ES-I3 (cell line): ENCODE measurements around the gene NELL1.

Experiments
- H3K36me3 ChIP-seq: 2 replicates; pipeline ENCODE4 v1.6.1; 2013; ENCODE audit warnings: mild to moderate bottlenecking, low read length, control low read depth, moderate library complexity; ENCODE audit not compliant: insufficient read depth
- H3K4me1 ChIP-seq: 2 replicates; pipeline ENCODE4 v1.6.1; 2013; ENCODE audit warnings: mild to moderate bottlenecking, control low read depth, low read length; ENCODE audit not compliant: insufficient read depth
- H3K9ac ChIP-seq: 2 replicates; pipeline ENCODE4 v1.6.1; 2013; ENCODE audit warnings: low read depth, mild to moderate bottlenecking, low read length, moderate library complexity
- H3K9me3 ChIP-seq: 2 replicates; pipeline ENCODE4 v1.6.1; 2013; ENCODE audit warnings: mild to moderate bottlenecking, low read length, moderate library complexity; ENCODE audit not compliant: control insufficient read depth, insufficient read depth

The NELL1 gene

DNA sequence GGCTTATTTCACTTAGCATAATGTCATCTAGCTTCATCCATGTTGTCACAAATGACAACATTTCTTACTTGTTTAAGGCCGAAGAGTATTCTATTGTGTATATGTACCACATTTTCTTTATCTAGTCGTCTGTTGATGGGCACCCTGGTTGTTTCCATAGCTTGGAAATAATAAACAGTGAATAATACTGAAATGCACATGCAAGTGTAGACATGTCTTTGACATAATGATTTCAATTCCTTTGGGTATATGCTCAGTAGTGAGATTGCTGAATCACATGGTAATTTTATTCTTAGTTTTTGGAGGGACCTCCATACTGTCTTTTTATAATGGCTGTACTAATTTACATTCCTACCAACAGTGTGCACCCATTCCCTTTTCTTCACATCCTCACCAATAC is 508.0 kb downstream of the NELL1 start:
- Histone ChIP-seq H3K4me1 (no peaks in the 10 kb centered on the region), H3K9ac (no peak overlapping the region), H3K36me3 (no peaks in the 10 kb centered on the region), H3K9me3 (no peaks in the 10 kb centered on the region)

DNA sequence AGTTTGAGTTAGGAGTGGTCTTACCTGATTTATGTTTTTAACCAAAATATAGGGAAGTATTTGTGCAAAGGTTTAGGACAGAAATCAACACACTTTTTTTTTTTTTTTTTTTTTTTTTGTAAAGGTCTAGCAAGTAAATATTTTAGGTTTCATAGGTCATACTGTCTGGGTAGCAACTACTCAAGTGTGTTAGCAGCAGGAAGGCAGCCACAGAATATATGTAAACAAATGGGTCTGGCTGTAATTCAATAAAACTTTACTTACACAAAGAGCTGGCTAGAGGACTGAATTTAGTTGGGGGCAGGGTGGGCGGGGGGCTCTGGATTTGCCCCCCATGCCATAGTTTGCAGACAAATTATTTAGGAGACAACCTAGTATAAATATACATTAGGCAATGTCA is 510.4 kb downstream of the NELL1 start:
- no peak overlapping the region for H3K9ac ChIP-seq
- no peaks in the 10 kb centered on the region for H3K36me3 ChIP-seq
- no peaks in the 10 kb centered on the region for H3K9me3 ChIP-seq
- H3K4me1 ChIP-seq = no peaks in the 10 kb centered on the region

DNA sequence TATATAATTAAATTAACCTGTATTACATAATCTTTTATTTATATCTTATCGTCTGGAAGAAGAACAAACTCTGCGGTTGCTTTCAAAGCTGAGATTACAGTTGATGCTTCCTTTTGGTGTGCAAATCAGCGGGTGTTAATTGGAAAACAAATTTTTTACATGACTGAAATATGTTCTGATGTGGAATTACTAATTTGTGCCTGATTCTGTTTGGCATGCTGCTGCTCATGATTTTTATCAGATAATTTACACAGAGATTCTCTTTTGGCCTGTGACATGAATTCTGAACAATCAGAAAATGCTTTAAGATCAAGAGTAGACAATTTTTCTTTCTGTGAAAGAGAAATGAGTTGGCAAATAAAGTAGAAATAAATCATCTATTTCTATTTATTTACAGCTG is 510.8 kb downstream of the NELL1 start:
- Histone ChIP-seq H3K9ac (no peak overlapping the region), H3K4me1 (no peaks in the 10 kb centered on the region), H3K36me3 (no peaks in the 10 kb centered on the region), H3K9me3 (no peaks in the 10 kb centered on the region)

DNA sequence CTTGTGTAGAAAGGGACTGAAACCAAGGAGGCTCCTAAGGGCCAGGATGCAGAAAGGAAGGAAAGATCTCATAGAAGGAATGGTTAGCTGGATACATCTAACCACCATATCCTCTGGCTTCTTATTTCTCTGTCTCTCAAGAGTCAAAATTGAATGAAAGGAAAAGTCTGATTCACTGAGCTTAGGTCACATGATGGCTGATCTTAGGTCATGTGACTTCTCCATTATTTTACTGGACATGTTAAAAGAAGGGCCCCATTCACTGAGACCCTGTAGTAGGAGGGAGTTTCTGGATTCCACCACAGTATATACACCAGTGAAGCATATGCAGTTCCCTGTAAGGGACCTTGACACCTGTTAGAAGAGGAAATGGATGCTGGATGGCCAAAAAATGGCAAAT is 516.6 kb downstream of the NELL1 start:
- Histone ChIP-seq H3K4me1 (no peaks in the 10 kb centered on the region), H3K36me3 (no peaks in the 10 kb centered on the region)

DNA sequence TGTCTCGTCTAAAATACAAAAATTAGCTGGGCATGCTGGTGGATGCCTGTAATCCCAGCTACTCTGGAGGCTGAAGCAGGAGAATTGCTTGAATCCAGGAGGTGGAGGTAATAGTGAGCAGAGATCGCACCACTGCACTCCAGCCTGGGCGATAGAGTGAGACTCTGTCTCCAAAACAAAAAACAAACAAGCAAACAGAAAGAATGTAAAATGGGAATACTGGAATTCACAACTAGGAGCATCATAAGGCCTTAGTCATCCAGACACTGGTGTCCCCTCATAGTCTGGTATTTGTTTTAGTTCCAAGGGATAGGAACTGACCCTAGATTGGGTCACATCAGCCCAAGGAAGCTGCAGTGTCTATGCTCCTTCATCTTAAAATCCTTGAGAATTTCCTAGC is 520.8 kb downstream of the NELL1 start:
- Histone ChIP-seq H3K36me3 (no peaks in the 10 kb centered on the region), H3K4me1 (no peaks in the 10 kb centered on the region), H3K9ac (no peak overlapping the region), H3K9me3 (no peaks in the 10 kb centered on the region)

More for the DNA sequence above, 516.6 kb downstream of the NELL1 start:
- no peaks in the 10 kb centered on the region for H3K9me3 ChIP-seq
- H3K9ac ChIP-seq = no peak overlapping the region

DNA sequence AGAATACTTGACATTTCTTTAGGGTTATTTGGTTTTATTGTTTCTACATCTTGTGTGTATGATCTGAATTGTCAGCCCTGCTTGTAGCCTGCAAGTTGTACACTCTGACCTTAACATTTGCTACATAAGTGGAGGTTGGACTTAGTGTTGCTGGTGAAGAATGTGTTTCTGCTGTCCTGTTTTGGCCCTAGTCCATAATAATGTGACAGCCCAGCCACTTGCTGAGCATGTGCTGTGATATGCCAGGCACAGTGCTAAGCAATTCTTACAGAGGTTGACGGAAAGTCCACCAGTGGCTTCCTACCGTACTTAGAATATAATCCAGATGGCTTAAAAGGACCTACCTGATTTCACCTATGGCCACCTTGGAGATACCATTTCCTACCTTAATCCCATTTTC is 526.6 kb downstream of the NELL1 start:
- H3K36me3 ChIP-seq = no peaks in the 10 kb centered on the region
- no peaks in the 10 kb centered on the region for H3K9me3 ChIP-seq
- H3K4me1 ChIP-seq = no peaks in the 10 kb centered on the region
- no peak overlapping the region for H3K9ac ChIP-seq

DNA sequence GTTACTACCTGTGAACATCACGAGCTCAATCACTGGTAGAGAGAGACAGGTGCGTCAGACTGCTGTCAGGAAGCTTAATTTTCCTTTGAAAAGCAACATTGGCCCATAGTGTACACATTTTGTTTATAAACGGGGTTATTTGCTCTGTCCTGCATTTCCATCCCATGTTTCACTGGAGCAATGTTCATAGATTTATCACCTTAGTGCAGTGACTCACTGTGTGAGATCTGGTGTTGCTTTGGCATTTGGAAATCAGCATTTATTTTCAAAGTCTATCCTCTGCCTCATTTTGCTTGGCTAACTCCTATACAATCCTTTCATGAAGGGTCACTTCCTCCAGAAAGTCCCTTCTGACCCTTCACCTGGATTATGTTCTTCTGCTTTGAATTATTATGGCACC is 529.1 kb downstream of the NELL1 start:
- Histone ChIP-seq H3K36me3 (no peaks in the 10 kb centered on the region), H3K9ac (no peak overlapping the region), H3K9me3 (no peaks in the 10 kb centered on the region), H3K4me1 (no peaks in the 10 kb centered on the region)

DNA sequence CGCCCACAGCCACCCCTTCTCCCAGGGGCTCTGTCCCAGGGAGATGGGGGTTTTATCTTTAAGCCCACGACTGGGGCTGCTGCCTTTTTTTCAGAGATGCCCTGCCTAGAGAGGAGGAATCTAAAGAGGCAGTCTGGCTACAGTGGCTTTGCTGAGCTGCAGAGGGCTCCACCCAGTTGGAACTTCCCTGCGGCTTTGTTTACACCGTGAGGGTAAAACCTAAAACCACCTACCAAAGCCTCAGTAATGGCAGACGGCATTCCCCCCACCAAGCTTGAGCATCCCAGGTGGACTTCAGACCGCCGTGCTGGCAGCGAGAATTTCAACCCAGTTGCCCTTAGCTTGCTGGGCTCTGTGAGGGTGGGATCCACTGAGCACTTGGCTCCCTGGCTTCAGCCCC is 535.8 kb downstream of the NELL1 start:
- Histone ChIP-seq H3K9ac (no peak overlapping the region), H3K36me3 (no peaks in the 10 kb centered on the region), H3K4me1 (no peaks in the 10 kb centered on the region), H3K9me3 (no peaks in the 10 kb centered on the region)

DNA sequence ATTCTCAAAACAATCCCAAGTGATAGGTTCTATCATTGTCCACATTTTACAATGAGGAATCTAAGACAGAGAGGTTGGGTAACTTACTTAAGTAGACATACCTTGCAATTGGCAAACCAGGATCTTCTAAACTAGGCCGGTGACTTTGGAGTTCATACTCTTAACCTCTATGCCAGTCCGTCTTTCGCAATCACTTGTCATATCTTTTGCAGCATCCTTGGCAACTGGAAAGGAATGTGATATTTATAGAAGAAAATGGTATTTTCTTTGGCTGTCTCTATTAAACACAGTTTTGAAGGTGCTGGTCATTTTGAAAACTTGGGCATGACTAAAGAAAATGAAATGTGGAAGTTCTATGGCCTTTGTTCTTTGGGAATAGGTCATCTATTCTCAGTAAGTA is 556.5 kb downstream of the NELL1 start:
- Histone ChIP-seq H3K9ac (no peak overlapping the region), H3K36me3 (no peaks in the 10 kb centered on the region), H3K9me3 (no peaks in the 10 kb centered on the region), H3K4me1 (no peaks in the 10 kb centered on the region)

DNA sequence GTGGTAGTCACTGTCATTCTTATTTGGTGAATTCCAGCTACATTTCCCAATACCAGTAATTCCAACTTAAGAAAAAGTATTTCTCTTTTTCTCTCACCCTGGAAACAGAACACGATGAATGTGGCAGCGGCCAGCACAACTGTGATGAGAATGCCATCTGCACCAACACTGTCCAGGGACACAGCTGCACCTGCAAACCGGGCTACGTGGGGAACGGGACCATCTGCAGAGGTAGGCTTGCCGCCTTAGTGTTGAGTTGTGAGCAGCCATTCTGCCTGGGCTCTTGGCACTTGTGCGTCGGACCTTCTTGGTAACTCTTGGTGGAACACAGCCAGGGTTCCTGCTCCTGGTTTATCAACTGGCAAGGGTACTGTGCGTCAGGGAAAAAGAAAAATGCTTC is 559.8 kb downstream of the NELL1 start:
- no peak overlapping the region for H3K9ac ChIP-seq
- H3K4me1 ChIP-seq = no peaks in the 10 kb centered on the region
- H3K9me3 ChIP-seq = no peaks in the 10 kb centered on the region
- no peaks in the 10 kb centered on the region for H3K36me3 ChIP-seq

DNA sequence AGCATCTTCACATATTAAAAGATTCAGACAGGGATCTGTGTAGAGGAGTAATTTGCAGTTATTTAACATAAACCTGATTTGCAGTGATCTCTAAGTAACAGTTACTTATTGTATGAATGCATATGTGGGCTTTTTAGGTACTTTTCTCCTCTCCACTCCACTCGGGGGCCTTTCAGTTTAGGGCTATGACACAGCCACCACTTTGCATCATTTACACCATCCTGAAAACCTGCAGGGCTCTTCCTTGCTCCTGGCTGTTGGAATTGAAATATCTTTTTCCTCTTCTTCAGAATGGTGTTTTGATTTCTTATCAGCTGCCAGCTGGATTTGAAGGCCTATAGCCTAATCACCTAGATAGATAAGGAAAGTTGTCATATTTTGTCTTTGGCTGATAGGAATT is 580.8 kb downstream of the NELL1 start:
- H3K4me1 ChIP-seq = peaks cover 13% of the 10 kb centered on the region; the same call in 1 of the 2 replicates
- H3K36me3 ChIP-seq = no peaks in the 10 kb centered on the region
- no peak overlapping the region for H3K9ac ChIP-seq
- no peaks in the 10 kb centered on the region for H3K9me3 ChIP-seq

DNA sequence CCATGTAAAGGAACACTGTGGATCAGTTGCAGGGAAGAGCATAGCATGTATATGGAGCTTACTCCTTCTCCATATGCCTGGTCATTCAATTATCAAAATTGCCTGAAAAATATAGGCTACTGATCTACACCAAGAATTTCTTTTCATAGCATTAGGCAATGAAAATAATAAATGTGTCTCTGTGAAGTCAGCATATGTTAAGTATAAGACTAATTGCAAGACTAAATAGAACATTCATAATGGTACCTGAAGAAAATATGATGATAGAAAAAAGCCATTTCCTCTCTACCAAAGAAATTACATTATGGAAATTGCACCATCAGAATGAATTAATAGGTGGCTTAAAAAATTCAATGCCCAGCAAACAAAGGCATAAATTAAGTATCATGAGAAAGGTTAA is 584.7 kb downstream of the NELL1 start:
- Histone ChIP-seq H3K36me3 (no peaks in the 10 kb centered on the region), H3K9me3 (no peaks in the 10 kb centered on the region), H3K4me1 (peaks cover 13% of the 10 kb centered on the region; the same call in 1 of the 2 replicates), H3K9ac (no peak overlapping the region)

DNA sequence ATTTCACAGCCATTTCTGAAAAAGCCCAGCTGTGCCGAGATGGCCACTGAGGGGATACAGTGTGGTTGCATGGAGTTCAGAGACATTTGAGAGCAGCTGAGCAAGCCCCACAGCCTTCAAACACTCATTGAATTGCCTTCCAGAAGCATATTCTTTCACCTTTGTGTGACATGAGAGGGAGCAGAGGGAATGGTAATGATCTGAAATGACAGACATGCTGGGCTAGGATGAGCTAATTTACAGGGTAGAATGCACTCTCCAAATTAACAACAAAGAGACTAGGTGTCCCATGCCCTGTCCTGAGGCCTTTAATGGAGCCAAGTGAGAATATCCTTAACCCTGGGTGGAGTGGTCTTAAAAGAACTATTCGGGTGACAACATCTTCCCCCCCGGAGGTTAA is 585.4 kb downstream of the NELL1 start:
- no peaks in the 10 kb centered on the region for H3K36me3 ChIP-seq
- H3K4me1 ChIP-seq = peaks cover 13% of the 10 kb centered on the region; the same call in 1 of the 2 replicates
- H3K9me3 ChIP-seq = no peaks in the 10 kb centered on the region
- H3K9ac ChIP-seq = no peak overlapping the region

DNA sequence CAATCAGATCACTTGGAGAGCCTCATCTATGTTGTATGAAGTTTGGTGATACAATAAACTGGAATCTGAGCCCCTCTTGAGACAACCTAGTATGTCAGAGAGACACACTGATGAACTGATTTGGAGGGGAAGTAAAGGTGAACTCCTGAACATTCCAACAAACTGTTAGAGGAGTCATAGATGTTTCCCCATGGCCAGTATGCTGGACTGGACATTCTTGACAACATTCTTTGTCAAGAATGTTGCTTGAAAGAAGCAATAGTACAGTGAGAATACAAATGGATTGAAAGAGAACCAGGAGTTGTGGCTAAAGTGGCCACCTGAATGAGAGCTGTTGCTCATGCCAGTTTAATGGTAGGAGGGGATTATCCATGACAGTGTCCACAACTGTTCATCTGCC is 588.1 kb downstream of the NELL1 start:
- H3K4me1 ChIP-seq = peaks cover 4% of the 10 kb centered on the region; the same call in 1 of the 2 replicates
- no peaks in the 10 kb centered on the region for H3K36me3 ChIP-seq
- no peak overlapping the region for H3K9ac ChIP-seq
- H3K9me3 ChIP-seq = no peaks in the 10 kb centered on the region

DNA sequence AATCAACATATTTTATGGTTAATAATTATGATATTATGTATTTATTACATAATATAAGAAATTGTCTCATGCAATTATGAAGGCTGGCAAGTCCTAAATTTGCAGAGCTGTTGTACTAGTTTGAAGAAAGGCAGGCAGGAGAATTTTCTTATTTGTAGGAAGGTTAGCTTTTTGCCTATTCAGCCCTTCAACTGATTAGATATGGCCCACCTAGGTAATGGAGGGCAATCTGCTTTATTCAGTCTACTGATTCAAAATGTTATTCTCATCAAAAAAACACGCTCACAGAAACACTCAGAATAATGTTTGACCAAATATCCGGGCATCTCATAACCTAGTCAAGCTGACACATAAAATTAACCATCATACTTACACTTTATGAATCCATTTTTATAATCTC is 589.0 kb downstream of the NELL1 start:
- Histone ChIP-seq H3K9me3 (no peaks in the 10 kb centered on the region), H3K36me3 (no peaks in the 10 kb centered on the region), H3K4me1 (peaks cover 4% of the 10 kb centered on the region; the same call in 1 of the 2 replicates), H3K9ac (no peak overlapping the region)

DNA sequence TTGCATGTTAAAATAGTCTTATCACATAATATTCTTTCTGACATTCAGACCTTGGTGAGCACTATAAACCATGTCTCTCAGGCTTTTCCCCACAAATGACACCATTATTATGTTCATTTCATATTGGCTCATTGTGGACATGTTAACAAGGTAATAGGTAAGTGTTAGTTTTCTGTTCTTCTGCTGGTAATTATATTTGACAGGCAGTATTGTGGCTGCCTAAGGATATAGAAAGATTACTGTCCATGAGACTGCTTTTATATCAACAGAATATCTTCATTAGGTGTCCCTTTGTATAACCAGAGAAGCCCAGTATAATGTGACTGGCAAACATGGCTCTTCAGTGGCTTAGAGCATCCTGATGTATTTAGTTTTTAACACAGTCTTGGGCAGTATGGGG is 590.7 kb downstream of the NELL1 start:
- Histone ChIP-seq H3K36me3 (no peaks in the 10 kb centered on the region), H3K9ac (no peak overlapping the region), H3K4me1 (peaks cover 1% of the 10 kb centered on the region; the same call in 1 of the 2 replicates), H3K9me3 (no peaks in the 10 kb centered on the region)
